Spleen (tissue), 11 donors: ENCODE data around the gene RDX. TPM values are rescaled to one million over a fixed set of nuclear protein-coding genes. Genes with fewer than 3 reads are reported as not detected.

Experiments
- DNase-seq: peaks from one replicate; pipeline ENCODE4 v3.0.0-alpha.2; 2020
- H3K27ac ChIP-seq, 8 donors: fragments of 200-600 bp; sonication (generic) in 7 of 8; 1 replicate in 4 of 8; 2 replicates in 4 of 8; pipeline versions ENCODE4 v1.5.0 to v1.8.0; 2016 to 2021; ENCODE audit warnings: inconsistent platforms in 4 of 8, mild to moderate bottlenecking in 4 of 8, moderate library complexity in 1 of 8
- H3K27me3 ChIP-seq, 7 donors: fragments of 200-600 bp; sonication (generic) in 6 of 7; replicated peaks in 1 of 7; 1 replicate in 4 of 7; 2 replicates in 3 of 7; pipeline versions ENCODE4 v1.5.0 to v1.8.0; 2016 to 2021; ENCODE audit warnings: inconsistent platforms in 3 of 7, mild to moderate bottlenecking in 1 of 7
- H3K36me3 ChIP-seq, 6 donors: fragments of 200-600 bp; sonication (generic) in 5 of 6; 1 replicate in 4 of 6; 2 replicates in 2 of 6; pipeline versions ENCODE4 v1.5.0 to v1.8.0; 2016 to 2021; ENCODE audit warnings: inconsistent platforms in 2 of 6
- H3K4me1 ChIP-seq, 6 donors: fragments of 200-600 bp; sonication (generic) in 5 of 6; 1 replicate in 3 of 6; 2 replicates in 3 of 6; pipeline versions ENCODE4 v1.5.0 to v1.8.0; 2016 to 2021; ENCODE audit warnings: inconsistent platforms in 3 of 6
- H3K4me3 ChIP-seq, 8 donors: fragments of 200-600 bp; sonication (generic) in 7 of 8; 1 replicate in 4 of 8; 2 replicates in 4 of 8; pipeline versions ENCODE4 v1.5.0 to v1.8.0; 2016 to 2021; ENCODE audit warnings: inconsistent platforms in 4 of 8, mild to moderate bottlenecking in 4 of 8, moderate library complexity in 2 of 8
- H3K9me3 ChIP-seq, 8 donors: fragments of 200-600 bp; sonication (generic) in 7 of 8; 1 replicate in 4 of 8; 2 replicates in 4 of 8; pipeline versions ENCODE4 v1.5.0 to v1.8.0; 2016 to 2021; ENCODE audit warnings: inconsistent platforms in 4 of 8
- POLR2A ChIP-seq, 3 donors: fragments of 450-650 bp; IDR thresholded peaks; one replicate each; pipeline ENCODE4 v1.5.1; 2017; ENCODE audit warnings: antibody characterized with exemption in 3 of 3, mild to moderate bottlenecking in 1 of 3
- POLR2AphosphoS5 ChIP-seq, 3 donors: sonication (generic); formaldehyde crosslinking; IDR thresholded peaks; one replicate each; pipeline ENCODE4 v1.5.1; 2017; ENCODE audit warnings: antibody characterized with exemption in 3 of 3
- WGBS, 5 donors: extraction: QIAGEN DNeasy Blood & Tissue Kit in 3 of 5; methylation state at CpG; one replicate each; pipeline versions ENCODE4 v1.1.5 to v1.1.7; 2013 to 2018; 5-methylcytosine and 5-hydroxymethylcytosine counted together
- intact Hi-C: fragments of 100-400 bp; cut with DNase I; formaldehyde crosslinking; loops from one replicate; pipeline ENCODE4 v1.15.0; 2023; ENCODE audit warnings: low total_unique reads
- polyA plus RNA-seq, 3 donors: library from polyadenylated mRNA; stranded (reverse); fragments of 200-250 nt; gene quantifications; one replicate each; pipeline ENCODE4 v1.2.1, GENCODE V29; 2013
- total RNA-seq, 7 donors: library from RNA; depleted of rRNA in 3 of 7; stranded (reverse); fragments of >200 nt in 3 of 7; fragmentation: NEBNext Ultra II Directional in 4 of 7; extraction: Animal tissue kit (Norgen Biotek cat#: 25700) in 4 of 7; gene quantifications; one replicate each; pipeline versions ENCODE4 v1.1.0 to v1.2.1, GENCODE V29; 2016 to 2021
- TF ChIP-seq, protein P1 (sequence below), 11 experiments: fragments of 200-600 bp in 7 of 11; fragments of 450-650 bp in 4 of 11; sonication (generic) in 4 of 11; IDR thresholded peaks in 8 of 11; conservative IDR thresholded peaks in 3 of 11; 1 replicate in 7 of 11; 2 replicates in 4 of 11; pipeline versions ENCODE4 v1.4.0 to v1.8.0; 2016 to 2021; ENCODE audit warnings: antibody characterized with exemption in 11 of 11, inconsistent platforms in 4 of 11, mild to moderate bottlenecking in 1 of 11
- donor health status: healthy with polysubstance abuse.
- donor health status: DM: no; HTN: no; CAD: no; lungs with moderate emphysema.
- donor health status: DM: no; HTN: no; CAD: no.
- donor health status: Bipolar disorder and iron deficiency.
- donor health status: healthy.
- donor health status: DM: no; HTN: no; CAD: no.
- donor health status: DM: yes; HTN: yes; CAD: no.

Gene RDX
- total and polyA plus RNA-seq, 10 donors, result 11.7 to 138 (median 90.9) TPM

DNA sequence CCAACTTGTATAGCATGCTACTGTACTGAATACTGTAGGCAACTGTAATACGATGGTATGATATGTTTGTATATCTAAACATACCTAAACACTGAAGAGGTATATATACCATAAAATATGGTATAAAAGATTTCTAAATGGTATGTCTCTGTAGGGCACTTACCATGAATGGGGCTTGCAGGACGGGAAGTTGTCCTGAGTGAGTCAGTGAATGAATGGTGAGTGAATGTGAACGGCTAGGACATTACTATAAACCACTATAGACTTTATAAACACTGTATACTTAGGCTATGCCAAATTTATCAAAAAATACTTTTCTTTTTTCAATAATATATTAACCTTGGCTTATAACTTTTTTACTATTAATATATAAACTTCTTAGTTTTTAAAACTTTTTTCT is 136.4 kb downstream of the RDX start:
- Histone ChIP-seq H3K4me3 (no peak overlapping the region), H3K9me3 (no peaks in the 10 kb centered on the region), H3K27ac (no peak overlapping the region), H3K27me3 (no peaks in the 10 kb centered on the region), H3K36me3 (peaks cover 0 to 32% (median 3%) of the 10 kb centered on the region in 6 donors), H3K4me1 (no peaks in the 10 kb centered on the region)
- intact Hi-C loops, result no loop called here
- DNase-seq, result no peak
- WGBS, 5 donors, result 83 to 93% (median 90%) methylated on average over 3 of the region's 3 CpGs
- TF ChIP-seq, protein P1, sequence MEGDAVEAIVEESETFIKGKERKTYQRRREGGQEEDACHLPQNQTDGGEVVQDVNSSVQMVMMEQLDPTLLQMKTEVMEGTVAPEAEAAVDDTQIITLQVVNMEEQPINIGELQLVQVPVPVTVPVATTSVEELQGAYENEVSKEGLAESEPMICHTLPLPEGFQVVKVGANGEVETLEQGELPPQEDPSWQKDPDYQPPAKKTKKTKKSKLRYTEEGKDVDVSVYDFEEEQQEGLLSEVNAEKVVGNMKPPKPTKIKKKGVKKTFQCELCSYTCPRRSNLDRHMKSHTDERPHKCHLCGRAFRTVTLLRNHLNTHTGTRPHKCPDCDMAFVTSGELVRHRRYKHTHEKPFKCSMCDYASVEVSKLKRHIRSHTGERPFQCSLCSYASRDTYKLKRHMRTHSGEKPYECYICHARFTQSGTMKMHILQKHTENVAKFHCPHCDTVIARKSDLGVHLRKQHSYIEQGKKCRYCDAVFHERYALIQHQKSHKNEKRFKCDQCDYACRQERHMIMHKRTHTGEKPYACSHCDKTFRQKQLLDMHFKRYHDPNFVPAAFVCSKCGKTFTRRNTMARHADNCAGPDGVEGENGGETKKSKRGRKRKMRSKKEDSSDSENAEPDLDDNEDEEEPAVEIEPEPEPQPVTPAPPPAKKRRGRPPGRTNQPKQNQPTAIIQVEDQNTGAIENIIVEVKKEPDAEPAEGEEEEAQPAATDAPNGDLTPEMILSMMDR (IDR thresholded peaks at IDR 0.05 in 8 of 11, conservative IDR thresholded peaks at IDR 0.05 in 3 of 11), result no peak
- TF ChIP-seq POLR2A (IDR thresholded peaks at IDR 0.05), result no peak
- no peak for TF ChIP-seq POLR2AphosphoS5 (IDR thresholded peaks at IDR 0.05)

DNA sequence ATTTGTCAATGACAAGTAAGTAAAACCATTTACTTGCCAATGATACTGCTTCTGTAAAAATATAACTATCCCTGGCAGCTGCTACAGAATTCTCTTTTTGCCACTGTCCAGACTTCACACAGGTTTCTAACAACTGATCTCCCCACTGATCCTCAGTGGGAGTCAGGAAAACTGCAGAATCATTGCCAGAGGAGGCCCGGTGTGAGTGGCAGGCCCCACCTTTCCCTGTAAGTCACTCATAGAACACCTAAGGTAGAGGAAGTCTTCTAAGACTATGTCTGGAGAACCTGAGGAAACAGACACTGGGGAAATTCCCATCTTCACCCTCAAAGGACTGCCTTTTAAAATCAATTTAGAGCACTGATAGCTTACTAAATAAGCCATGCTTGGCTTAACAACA is 136.9 kb downstream of the RDX start:
- WGBS, 5 donors, result 69 to 88% (median 83%) methylated on average over 1 of the region's 1 CpG
- Histone ChIP-seq H3K9me3 (no peaks in the 10 kb centered on the region), H3K27ac (no peak overlapping the region), H3K4me3 (no peak overlapping the region), H3K27me3 (no peaks in the 10 kb centered on the region), H3K4me1 (no peaks in the 10 kb centered on the region), H3K36me3 (peaks cover 0 to 27% (median 2%) of the 10 kb centered on the region in 6 donors)
- intact Hi-C loops, result no loop called here
- TF ChIP-seq, protein P1 (IDR thresholded peaks at IDR 0.05 in 8 of 11, conservative IDR thresholded peaks at IDR 0.05 in 3 of 11), result no peak
- TF ChIP-seq POLR2AphosphoS5 (IDR thresholded peaks at IDR 0.05) (no peak), POLR2A (IDR thresholded peaks at IDR 0.05) (no peak)
- no peak for DNase-seq

- H3K4me1 ChIP-seq, result no peaks in the 10 kb centered on the region
- intact Hi-C loops, result no loop called here
- no peaks in the 10 kb centered on the region for H3K27me3 ChIP-seq
- no peak overlapping the region for H3K4me3 ChIP-seq
- H3K27ac ChIP-seq, result no peak overlapping the region
- TF ChIP-seq POLR2AphosphoS5 (IDR thresholded peaks at IDR 0.05), result no peak
- TF ChIP-seq, protein P1 (IDR thresholded peaks at IDR 0.05 in 8 of 11, conservative IDR thresholded peaks at IDR 0.05 in 3 of 11), result no peak
- no peak for TF ChIP-seq POLR2A (IDR thresholded peaks at IDR 0.05)
- H3K9me3 ChIP-seq, result no peaks in the 10 kb centered on the region
- peaks cover 0 to 21% (median under 1%) of the 10 kb centered on the region in 6 donors for H3K36me3 ChIP-seq
- WGBS, 5 donors, result 85 to 94% (median 88%) methylated on average over 9 of the region's 9 CpGs
- no peak for DNase-seq
Observed at GRCh38 chr11:110158317-110159200, 137.9 kb downstream of the RDX start.

DNA sequence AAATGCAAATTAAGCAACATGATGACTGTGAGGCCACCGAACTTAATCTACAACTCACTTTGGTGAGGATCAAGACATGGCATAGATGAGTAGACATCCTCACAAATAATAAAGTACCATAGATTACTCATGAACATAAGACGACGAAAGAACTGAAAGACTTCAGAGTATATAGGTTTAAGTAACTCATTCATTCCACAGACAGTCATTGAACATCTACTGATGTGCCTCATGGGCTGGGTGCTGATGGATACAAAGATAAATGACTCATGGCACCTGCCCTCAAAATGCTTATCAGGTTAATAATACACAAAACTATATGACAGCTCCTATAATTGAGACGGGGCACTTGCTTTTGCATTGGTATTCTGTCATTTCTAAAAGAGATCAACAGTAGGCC is 139.9 kb downstream of the RDX start:
- 86 to 96% (median 89%) methylated on average over 4 of the region's 4 CpGs for WGBS, 5 donors
- H3K27me3 ChIP-seq, result no peaks in the 10 kb centered on the region

More for the DNA sequence above, 139.9 kb downstream of the RDX start:
- intact Hi-C loops, result no loop called here
- H3K9me3 ChIP-seq, result no peaks in the 10 kb centered on the region
- TF ChIP-seq, protein P1 (IDR thresholded peaks at IDR 0.05 in 8 of 11, conservative IDR thresholded peaks at IDR 0.05 in 3 of 11), result no peak
- no peak for TF ChIP-seq POLR2AphosphoS5 (IDR thresholded peaks at IDR 0.05)
- TF ChIP-seq POLR2A (IDR thresholded peaks at IDR 0.05), result no peak
- DNase-seq, result no peak
- peaks cover 0 to 21% (median 0%) of the 10 kb centered on the region in 6 donors for H3K36me3 ChIP-seq
- no peaks in the 10 kb centered on the region for H3K4me1 ChIP-seq
- no peak overlapping the region for H3K4me3 ChIP-seq
- no peak overlapping the region for H3K27ac ChIP-seq
